ENCODE data around the gene QPCTL. TPM values are rescaled to one million over a fixed set of nuclear protein-coding genes. Genes with fewer than 3 reads are reported as not detected.

Gene QPCTL
- polyA plus RNA-seq, 1 experiment: 16.8 TPM

DNA sequence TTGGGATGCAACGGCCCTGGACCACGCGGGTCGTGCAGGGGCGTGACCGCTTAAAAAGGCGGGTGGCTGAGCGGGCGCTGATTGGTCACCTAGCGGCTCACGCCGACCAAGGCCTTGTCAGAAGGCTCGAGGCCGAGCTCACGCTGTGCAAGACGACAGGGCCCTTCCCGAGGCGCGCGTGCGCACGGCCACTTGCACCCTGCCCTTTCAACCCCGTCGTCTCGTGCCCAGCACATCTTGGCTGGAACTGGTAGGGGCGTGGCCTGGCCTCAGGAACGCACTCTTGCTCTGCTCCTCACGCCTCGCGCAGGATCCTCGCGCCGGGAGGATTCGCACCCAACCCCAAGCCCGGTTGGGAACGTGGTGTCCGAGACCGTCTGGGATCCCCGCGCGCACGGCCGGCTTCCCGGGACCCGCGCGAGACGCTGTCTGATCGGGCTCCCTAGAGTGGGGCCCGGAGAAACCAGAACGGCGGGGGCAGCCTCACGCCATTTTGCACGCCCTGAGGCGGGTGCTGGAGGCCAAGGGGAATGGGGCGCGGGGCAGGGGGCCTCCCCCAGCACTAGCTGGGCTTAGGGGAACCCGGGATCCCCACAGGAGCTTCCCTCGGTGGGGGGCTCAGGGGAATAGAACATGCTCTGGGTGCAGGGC is 40.8 kb downstream of the QPCTL start, which contains the start of gene MEIOSIN:
Gene MEIOSIN (plus strand): TSS at position 280 of the 651 bp plus-strand sequence. CDS start 1,938 bp downstream, outside the sequence.
- Histone ChIP-seq H3K36me3 (ENCODE audit: control insufficient read depth, insufficient read depth, low read length) (no peaks in the 10 kb centered on the region), H3K27me3 (ENCODE audit: control insufficient read depth, insufficient read depth, low read length) (no peaks in the 10 kb centered on the region), H3K4me3 (ENCODE audit: low read depth, low read length) (no peak within 1 kb of the TSS)
- TF ChIP-seq, protein P1, sequence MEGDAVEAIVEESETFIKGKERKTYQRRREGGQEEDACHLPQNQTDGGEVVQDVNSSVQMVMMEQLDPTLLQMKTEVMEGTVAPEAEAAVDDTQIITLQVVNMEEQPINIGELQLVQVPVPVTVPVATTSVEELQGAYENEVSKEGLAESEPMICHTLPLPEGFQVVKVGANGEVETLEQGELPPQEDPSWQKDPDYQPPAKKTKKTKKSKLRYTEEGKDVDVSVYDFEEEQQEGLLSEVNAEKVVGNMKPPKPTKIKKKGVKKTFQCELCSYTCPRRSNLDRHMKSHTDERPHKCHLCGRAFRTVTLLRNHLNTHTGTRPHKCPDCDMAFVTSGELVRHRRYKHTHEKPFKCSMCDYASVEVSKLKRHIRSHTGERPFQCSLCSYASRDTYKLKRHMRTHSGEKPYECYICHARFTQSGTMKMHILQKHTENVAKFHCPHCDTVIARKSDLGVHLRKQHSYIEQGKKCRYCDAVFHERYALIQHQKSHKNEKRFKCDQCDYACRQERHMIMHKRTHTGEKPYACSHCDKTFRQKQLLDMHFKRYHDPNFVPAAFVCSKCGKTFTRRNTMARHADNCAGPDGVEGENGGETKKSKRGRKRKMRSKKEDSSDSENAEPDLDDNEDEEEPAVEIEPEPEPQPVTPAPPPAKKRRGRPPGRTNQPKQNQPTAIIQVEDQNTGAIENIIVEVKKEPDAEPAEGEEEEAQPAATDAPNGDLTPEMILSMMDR (IDR thresholded peaks at IDR 0.05; ENCODE audit: insufficient read depth, low read depth, low read length): no peak
- CTCF ChIA-PET: interaction anchor here (0.5 to 2.1 kb wide), 2 partner anchors 36 to 41 kb away, joined by 3 to 6 read pairs; partner anchors contain the start of genes QPCTL and SIX5
- POLR2A ChIA-PET: no interaction called here
- no peak for DNase-seq (ENCODE audit: low read depth)

DNA sequence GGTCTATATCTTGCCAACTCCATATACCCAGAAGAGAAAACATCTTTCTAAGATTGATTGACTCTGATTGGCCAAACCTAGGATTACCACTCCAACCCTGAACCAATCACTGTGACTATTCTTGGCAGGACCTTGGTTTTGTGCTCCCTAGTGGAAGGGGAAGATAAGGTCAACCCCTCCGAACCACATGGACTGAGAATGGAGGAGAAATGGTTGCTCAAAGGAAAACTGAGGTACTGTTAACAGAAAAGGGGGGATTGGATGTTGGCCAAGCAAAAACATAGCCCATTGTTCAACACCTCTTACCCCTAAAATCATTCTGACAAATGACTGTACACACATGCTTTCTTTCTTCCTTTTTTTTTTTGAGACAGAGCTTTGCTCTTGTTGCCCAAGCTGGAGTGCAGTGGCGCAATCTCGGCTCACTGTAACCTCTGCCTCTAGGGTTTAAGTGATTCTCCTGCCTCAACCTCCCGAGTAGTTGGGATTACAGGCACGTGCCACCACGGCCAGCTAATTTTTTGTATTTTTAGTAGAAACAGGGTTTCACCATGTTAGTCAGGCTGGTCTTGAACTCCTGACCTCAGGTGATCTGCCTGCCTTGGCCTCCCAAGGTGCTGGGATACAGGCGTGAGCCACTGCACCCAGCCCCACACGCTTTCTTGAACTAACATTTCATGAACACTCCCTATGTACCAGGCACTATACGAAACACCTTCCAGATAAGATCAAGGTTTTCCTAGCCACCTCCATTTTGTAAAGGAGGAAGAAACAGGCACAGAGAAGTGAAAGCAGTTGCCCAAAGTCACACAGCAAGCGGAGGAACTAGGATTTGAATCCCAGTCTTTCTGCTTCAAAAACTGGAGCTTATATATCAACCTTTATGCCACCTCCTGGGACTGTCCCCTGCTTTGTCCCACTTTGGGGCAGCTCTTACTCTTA is 47.3 kb downstream of the QPCTL start:
- TF ChIP-seq, protein P1 (IDR thresholded peaks at IDR 0.05; ENCODE audit: insufficient read depth, low read depth, low read length): no peak
- ChIA-PET CTCF (interaction anchor here (1.0 to 1.2 kb wide), 2 partner anchors 18 to 47 kb away, joined by 3 read pairs; partner anchors contain the start of gene QPCTL), POLR2A (interaction anchor here (0.5 to 0.6 kb wide), 2 partner anchors 28 to 69 kb away, joined by 4 to 5 read pairs; no protein-coding TSS in a partner anchor)

DNA sequence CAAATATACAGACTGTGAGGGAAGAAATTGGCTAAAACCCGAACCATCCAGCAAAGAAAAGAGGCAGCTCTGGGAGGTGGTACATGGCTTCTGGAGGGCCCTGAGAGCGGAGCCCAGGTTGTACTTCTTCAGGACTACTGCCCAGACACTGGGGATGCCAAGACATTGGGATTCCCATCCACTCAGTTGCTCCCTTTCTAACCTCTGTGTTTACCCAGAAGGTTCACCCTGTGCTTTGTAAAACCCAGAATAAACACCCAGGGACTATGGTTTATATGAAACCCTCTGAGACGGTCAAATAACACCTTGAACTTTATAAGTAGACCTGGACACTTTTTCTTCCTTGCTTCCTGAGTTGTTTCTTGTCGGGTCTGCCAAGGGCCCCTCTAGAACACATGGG is 50.5 kb downstream of the QPCTL start:
- no peaks in the 10 kb centered on the region for H3K27me3 ChIP-seq (ENCODE audit: control insufficient read depth, insufficient read depth, low read length)

More for the DNA sequence above, 47.3 kb downstream of the QPCTL start:
- Histone ChIP-seq H3K27me3 (ENCODE audit: control insufficient read depth, insufficient read depth, low read length) (no peaks in the 10 kb centered on the region), H3K4me3 (ENCODE audit: low read depth, low read length) (no peak overlapping the region), H3K36me3 (ENCODE audit: control insufficient read depth, insufficient read depth, low read length) (no peaks in the 10 kb centered on the region)
- no peak for DNase-seq (ENCODE audit: low read depth)

DNA sequence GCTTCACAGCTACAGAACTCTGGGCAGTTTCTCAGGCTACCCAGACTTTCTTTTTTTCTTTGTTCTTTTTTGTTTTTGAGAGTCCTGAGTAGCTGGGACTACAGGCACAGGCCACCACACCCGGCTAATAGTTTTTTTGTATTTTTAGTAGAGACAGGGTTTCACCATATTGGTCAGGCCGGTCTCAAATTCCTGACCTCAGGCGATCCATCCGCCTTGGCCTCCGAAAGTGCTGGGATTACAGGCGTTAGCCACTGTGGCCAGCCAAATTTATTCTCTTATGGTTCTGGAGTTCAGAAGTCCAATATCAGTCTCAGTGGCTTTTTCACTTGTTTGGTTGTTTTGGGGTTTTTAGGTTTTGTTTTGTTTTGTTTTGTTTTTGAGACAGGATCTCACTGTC is 53.1 kb downstream of the QPCTL start:
- POLR2A ChIA-PET: no interaction called here
- DNase-seq (ENCODE audit: low read depth): no peak
- CTCF ChIA-PET: interaction anchor here (0.8 to 2.4 kb wide), 2 partner anchors 10 to 71 kb away, joined by 4 to 9 read pairs; no protein-coding TSS in a partner anchor
- Histone ChIP-seq H3K27me3 (ENCODE audit: control insufficient read depth, insufficient read depth, low read length) (no peaks in the 10 kb centered on the region), H3K36me3 (ENCODE audit: control insufficient read depth, insufficient read depth, low read length) (no peaks in the 10 kb centered on the region), H3K4me3 (ENCODE audit: low read depth, low read length) (no peak overlapping the region)
- TF ChIP-seq, protein P1 (IDR thresholded peaks at IDR 0.05; ENCODE audit: insufficient read depth, low read depth, low read length): no peak

More for the DNA sequence above, 50.5 kb downstream of the QPCTL start:
- POLR2A ChIA-PET: no interaction called here
- no peak overlapping the region for H3K4me3 ChIP-seq (ENCODE audit: low read depth, low read length)
- no peaks in the 10 kb centered on the region for H3K36me3 ChIP-seq (ENCODE audit: control insufficient read depth, insufficient read depth, low read length)
- DNase-seq (ENCODE audit: low read depth): no peak
- CTCF ChIA-PET: interaction anchor here (0.6 kb wide), 1 partner anchor 56 kb away, joined by 3 read pairs; no protein-coding TSS in a partner anchor
- TF ChIP-seq, protein P1 (IDR thresholded peaks at IDR 0.05; ENCODE audit: insufficient read depth, low read depth, low read length): no peak

DNA sequence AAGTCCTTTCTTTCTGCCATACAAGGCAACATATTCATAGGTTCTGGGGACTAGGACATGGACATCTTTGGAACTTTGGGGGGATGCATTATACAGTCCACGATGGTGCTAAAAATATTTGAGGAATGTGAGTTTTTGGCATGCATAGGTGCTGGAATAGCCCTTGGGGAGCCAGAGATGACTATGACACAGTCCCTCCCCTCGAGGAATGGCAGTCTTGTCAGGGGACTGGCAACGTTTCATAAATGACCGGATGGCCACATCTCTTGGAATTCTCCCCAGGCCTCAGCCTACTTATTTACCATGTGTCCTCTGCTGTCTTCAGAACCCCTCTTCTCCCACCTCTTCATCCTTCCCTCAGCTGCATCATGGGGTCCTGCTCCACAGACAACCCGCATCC is 54.4 kb downstream of the QPCTL start:
- no peaks in the 10 kb centered on the region for H3K27me3 ChIP-seq (ENCODE audit: control insufficient read depth, insufficient read depth, low read length)
- no peak for DNase-seq (ENCODE audit: low read depth)
- ChIA-PET POLR2A (no interaction called here), CTCF (no interaction called here)
- TF ChIP-seq, protein P1 (IDR thresholded peaks at IDR 0.05; ENCODE audit: insufficient read depth, low read depth, low read length): no peak
- no peaks in the 10 kb centered on the region for H3K36me3 ChIP-seq (ENCODE audit: control insufficient read depth, insufficient read depth, low read length)
- H3K4me3 ChIP-seq (ENCODE audit: low read depth, low read length): no peak overlapping the region
